CD4-positive, CD25-positive, alpha-beta regulatory T cell (primary cell): Measurements from ENCODE around the gene TKTL1. TPM values are rescaled to one million over a fixed set of nuclear protein-coding genes. Genes with fewer than 3 reads are reported as not detected.
A peak's percentile ranks its signal among the peaks of the same experiment; 100 is the strongest.

Experiments
- ATAC-seq, 2 donors: fragments of 150-1000 bp; cut with Tn5 transposase; one replicate each; pipeline ENCODE4 v1.10.0; 2021; ENCODE audit warnings: low read depth in 2 of 2, moderate number of reproducible peaks in 2 of 2, moderate library complexity in 1 of 2
- DNase-seq, 3 donors: peaks; one replicate each; pipeline versions ENCODE4 v3.0.0 to v3.0.0-alpha.2; 2012 to 2022; ENCODE audit warnings: mixed read lengths in 1 of 3
- H3K27ac ChIP-seq: one replicate; pipeline ENCODE4 v1.7.0; 2013; ENCODE audit warnings: mild to moderate bottlenecking, low read length; ENCODE audit not compliant: insufficient read depth, poor library complexity, severe bottlenecking
- H3K27me3 ChIP-seq: one replicate; pipeline ENCODE4 v1.7.0; 2013; ENCODE audit warnings: low read length; ENCODE audit not compliant: control insufficient read depth, insufficient read depth
- H3K36me3 ChIP-seq: one replicate; pipeline ENCODE4 v1.7.0; 2013; ENCODE audit warnings: mild to moderate bottlenecking, low read length, moderate library complexity; ENCODE audit not compliant: control insufficient read depth, insufficient read depth
- H3K4me1 ChIP-seq: 2 replicates; pipeline ENCODE4 v1.7.0; 2013; ENCODE audit warnings: mild to moderate bottlenecking, low read length; ENCODE audit not compliant: insufficient read depth, control insufficient read depth, poor library complexity, severe bottlenecking
- H3K4me3 ChIP-seq: one replicate; pipeline ENCODE4 v1.7.0; 2013; ENCODE audit warnings: low read depth, mild to moderate bottlenecking, low read length, moderate library complexity
- H3K9me3 ChIP-seq, 2 experiments: 1 replicate in 1 of 2; 2 replicates in 1 of 2; pipeline ENCODE4 v1.7.0; 2013; ENCODE audit warnings: low read length in 2 of 2, mild to moderate bottlenecking in 1 of 2, moderate library complexity in 1 of 2; ENCODE audit not compliant: control insufficient read depth in 2 of 2
- H3K27ac Mint-ChIP-seq, 3 donors: one replicate each; pipeline ENCODE4 v1.8.0; 2020 to 2022; ENCODE audit warnings: mild to moderate bottlenecking in 3 of 3, mixed read lengths in 3 of 3, moderate library complexity in 2 of 3
- H3K27me3 Mint-ChIP-seq: one replicate; pipeline ENCODE4 v1.8.0; 2022; ENCODE audit warnings: mild to moderate bottlenecking, mixed read lengths
- H3K36me3 Mint-ChIP-seq: one replicate; pipeline ENCODE4 v1.8.0; 2020; ENCODE audit warnings: mixed read lengths
- H3K4me1 Mint-ChIP-seq, 4 donors: one replicate each; pipeline ENCODE4 v1.8.0; 2020 to 2022; ENCODE audit warnings: mixed read lengths in 4 of 4, mild to moderate bottlenecking in 1 of 4
- H3K4me3 Mint-ChIP-seq, 4 donors: one replicate each; pipeline ENCODE4 v1.8.0; 2020 to 2022; ENCODE audit warnings: mild to moderate bottlenecking in 4 of 4, mixed read lengths in 4 of 4, moderate library complexity in 3 of 4
- H3K9me3 Mint-ChIP-seq, 7 donors: one replicate each; pipeline ENCODE4 v1.8.0; 2020 to 2022; ENCODE audit warnings: mixed read lengths in 7 of 7, mild to moderate bottlenecking in 3 of 7, moderate library complexity in 2 of 7
- polyA plus RNA-seq, 4 donors: library from polyadenylated mRNA; unstranded; fragments of 300-500 nt; fragmentation: Illumina TruSeq; gene quantifications; one replicate each; pipeline ENCODE4 v1.2.3, GENCODE V29; 2021
- total RNA-seq: library from RNA; stranded (reverse); gene quantifications from one replicate; pipeline ENCODE4 v1.2.3, GENCODE V29; 2022

TKTL1 gene
- total and polyA plus RNA-seq, 5 donors from 2014 or later: 8.1 to 34.3 (median 21.4) TPM

DNA sequence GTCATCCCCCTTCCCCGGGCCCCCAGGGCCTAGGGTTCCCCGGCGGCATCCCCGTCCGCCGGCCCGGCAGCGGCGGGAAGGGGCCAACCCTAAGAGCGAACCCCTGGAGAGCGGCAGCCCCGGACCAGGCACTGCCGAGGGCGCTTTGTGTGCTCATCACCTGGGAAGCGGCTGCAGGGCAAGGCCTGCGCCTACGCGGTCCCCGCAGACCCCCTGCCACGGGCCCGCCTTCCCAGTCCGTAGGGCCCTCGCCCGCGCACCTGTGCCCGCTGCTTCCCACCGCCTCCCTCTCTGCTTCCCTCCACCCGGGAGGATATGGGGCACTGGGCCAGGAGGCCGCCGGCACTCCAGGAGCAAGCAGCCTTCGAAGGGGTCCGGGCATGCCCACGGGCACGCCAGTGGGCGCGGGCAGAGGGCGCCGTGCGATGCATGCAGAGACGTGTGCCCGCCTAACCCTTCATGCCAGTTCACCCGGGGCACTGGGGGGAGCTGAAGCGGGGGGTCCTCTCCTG, 76.2 kb downstream of the TKTL1 start:
- H3K27ac Mint-ChIP-seq: peak overlapping the region; percentile 76 to 85 (median 83)
- Histone ChIP-seq H3K36me3 (peaks cover 5% of the 10 kb centered on the region), H3K9me3 (no peaks in the 10 kb centered on the region), H3K27me3 (no peaks in the 10 kb centered on the region), H3K4me1 (peaks cover 59% of the 10 kb centered on the region), H3K4me3 (peak overlapping the region; percentile 19), H3K27ac (peak overlapping the region; percentile 92)
- ATAC-seq (no peak), DNase-seq (no peak)
- H3K36me3 Mint-ChIP-seq: no peaks in the 10 kb centered on the region
- peaks cover 0 to 2% (median 0%) of the 10 kb centered on the region in 7 donors for H3K9me3 Mint-ChIP-seq
- peaks cover 8% of the 10 kb centered on the region for H3K27me3 Mint-ChIP-seq
- H3K4me1 Mint-ChIP-seq: peaks cover 0 to 44% (median 7%) of the 10 kb centered on the region in 4 donors
- peak overlapping the region; percentile 81 to 100 (median 92) for H3K4me3 Mint-ChIP-seq

DNA sequence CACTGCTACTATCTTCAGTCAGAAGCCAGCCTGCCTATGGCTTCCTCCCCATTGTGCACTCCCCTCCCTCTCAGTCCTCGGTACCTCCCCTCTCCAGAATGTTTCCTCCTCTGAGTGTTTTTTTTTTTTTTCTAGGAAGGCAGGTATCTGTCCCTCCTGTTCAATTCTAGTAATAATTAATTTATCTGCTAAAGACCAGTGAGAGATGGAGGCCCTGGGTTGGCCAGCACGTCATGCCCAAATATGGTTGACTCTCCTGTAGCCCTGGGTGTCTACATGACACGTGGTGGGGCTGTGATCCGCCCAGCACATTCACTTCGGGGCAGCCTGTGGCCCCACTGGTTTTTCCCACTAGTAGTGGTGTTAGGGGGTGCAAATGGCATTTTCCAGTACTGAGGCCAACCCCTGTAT, 77.0 kb downstream of the TKTL1 start:
- Mint-ChIP-seq H3K4me3 (peak overlapping the region; percentile 81 to 100 (median 90)), H3K27me3 (peaks cover 8% of the 10 kb centered on the region), H3K36me3 (no peaks in the 10 kb centered on the region), H3K27ac (peak overlapping the region; percentile 76 to 85 (median 83)), H3K4me1 (peaks cover 0 to 42% (median 7%) of the 10 kb centered on the region in 4 donors), H3K9me3 (peaks cover 0 to 2% (median 0%) of the 10 kb centered on the region in 7 donors)
- Histone ChIP-seq H3K27me3 (no peaks in the 10 kb centered on the region), H3K27ac (peak overlapping the region; percentile 92), H3K4me3 (no peak overlapping the region), H3K36me3 (no peaks in the 10 kb centered on the region), H3K9me3 (no peaks in the 10 kb centered on the region), H3K4me1 (peaks cover 58% of the 10 kb centered on the region)
- no peak for ATAC-seq
- peak in 2 of 3 donors; percentile 40 to 80 for DNase-seq

DNA sequence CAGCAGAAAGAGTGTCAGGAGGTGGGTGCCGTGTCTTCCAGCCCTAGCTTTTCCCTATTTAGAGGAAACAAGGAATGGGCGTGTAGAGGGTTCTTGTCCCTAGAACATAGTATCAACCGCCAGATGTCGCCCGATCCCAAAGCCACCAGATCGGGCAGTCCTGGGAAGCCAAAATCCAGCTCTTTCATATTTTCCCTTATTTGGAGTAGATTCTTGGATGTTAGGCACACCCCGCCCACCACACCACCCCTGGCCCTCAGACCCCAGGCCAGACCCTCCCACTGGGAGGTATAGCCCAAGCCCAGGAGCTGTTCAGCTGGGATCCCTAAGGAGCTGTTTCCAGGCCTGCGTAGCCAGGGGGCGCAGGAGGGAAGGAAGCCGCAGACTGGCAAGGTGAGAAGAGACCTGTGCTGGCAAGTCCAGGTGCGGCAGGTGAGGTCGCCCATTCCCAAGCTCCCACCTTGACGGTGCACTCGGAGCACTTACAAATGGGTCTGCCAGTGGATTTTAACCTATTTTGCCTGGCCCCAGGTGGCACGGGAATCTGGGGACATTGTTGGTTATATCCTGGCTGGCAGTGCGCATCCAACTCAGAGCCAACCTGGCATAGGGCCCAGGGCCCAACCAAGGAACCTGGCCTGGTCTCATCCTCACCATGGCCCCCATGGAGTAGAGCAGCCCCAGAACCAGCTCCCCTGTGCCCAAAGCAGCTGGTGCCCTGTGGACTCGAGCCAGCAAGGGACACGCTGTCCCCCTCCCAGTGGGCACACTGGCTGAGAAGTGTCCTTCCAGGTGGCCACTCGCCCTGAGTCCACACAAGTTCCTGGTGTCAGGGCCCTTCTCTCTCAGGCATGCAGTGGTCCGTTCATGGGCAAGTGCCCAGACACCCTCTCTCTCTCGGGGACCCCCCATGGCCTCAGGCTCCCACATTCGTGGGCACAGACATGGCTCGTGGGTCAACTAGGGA, 78.0 kb downstream of the TKTL1 start:
- H3K27ac Mint-ChIP-seq: peak overlapping the region in 2 of 3 donors; percentile 83 to 85
- H3K27me3 Mint-ChIP-seq: peaks cover under 1% of the 10 kb centered on the region
- peak overlapping the region; percentile 13 for H3K4me3 ChIP-seq
- ATAC-seq: no peak
- no peaks in the 10 kb centered on the region for H3K27me3 ChIP-seq
- H3K36me3 ChIP-seq: no peaks in the 10 kb centered on the region
- DNase-seq: peak in 1 of 3 donors; percentile 31
- H3K4me3 Mint-ChIP-seq: peak overlapping the region; percentile 73 to 100 (median 82)
- H3K4me1 ChIP-seq: peaks cover 56% of the 10 kb centered on the region
- H3K36me3 Mint-ChIP-seq: no peaks in the 10 kb centered on the region
- peak overlapping the region; percentile 92 for H3K27ac ChIP-seq
- no peaks in the 10 kb centered on the region for H3K9me3 ChIP-seq
- H3K4me1 Mint-ChIP-seq: peaks cover 0 to 36% (median 7%) of the 10 kb centered on the region in 4 donors
- peaks cover 0 to 2% (median 0%) of the 10 kb centered on the region in 7 donors for H3K9me3 Mint-ChIP-seq

DNA sequence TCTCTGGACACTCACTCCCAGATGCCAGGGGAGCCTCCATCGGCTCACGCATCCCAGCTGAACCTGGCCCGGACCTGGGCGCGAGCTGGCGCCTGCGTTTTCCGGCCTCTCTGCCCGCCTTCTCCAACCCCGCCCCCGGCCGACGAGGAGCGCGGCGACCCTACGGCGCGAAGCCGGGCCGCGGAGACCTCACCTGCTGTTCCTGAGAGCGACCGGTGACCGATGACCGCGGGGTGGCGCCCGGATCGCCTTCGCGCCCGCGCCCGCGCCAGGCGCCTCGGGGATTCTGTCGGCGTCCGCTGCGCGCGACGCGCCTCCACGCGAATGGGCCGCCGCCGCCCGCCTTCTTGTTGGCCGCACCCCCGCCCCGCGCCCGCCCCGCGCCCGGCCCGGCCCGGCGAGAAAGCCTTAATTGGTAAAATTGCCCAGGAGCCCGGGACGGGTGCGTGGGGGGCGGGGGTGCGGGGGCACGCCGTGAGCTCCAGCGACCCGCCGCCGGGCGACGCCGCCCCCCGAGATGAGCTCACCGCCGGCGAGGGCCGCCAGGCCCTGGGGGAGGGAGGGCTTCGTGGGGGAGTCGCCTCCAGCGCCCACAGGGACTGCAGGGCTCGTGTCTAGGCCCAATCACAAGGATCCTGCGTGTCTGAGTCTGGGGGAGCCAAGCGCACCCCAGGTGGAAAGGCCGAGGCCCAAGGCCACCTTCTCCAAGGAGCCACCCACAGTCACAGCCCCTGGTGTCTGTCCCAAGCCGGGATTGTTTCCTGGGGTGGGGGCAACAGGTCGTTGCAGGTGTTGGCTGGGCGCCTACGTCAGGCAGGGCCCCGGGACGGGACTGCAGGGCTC, 78.9 kb downstream of the TKTL1 start, which contains the start of gene FLNA:
Gene FLNA, minus strand, starts transcription at position 322 of the 843 bp plus-strand sequence. CDS start 3,389 bp downstream, outside the sequence.
- ATAC-seq (no peak), DNase-seq (peak in 1 of 3 donors; percentile 34)
- no peaks in the 10 kb centered on the region for H3K27me3 ChIP-seq
- peak within 1 kb of the TSS in 2 of 3 donors; percentile 83 to 85 for H3K27ac Mint-ChIP-seq
- H3K36me3 ChIP-seq: no peaks in the 10 kb centered on the region
- H3K4me1 ChIP-seq: peaks cover 49% of the 10 kb centered on the region
- H3K4me3 Mint-ChIP-seq: peak within 1 kb of the TSS; percentile 73 to 100 (median 82)
- H3K36me3 Mint-ChIP-seq: no peaks in the 10 kb centered on the region
- H3K27ac ChIP-seq: peak within 1 kb of the TSS; percentile 5
- no peaks in the 10 kb centered on the region for H3K9me3 ChIP-seq
- peak within 1 kb of the TSS; percentile 13 for H3K4me3 ChIP-seq
- H3K9me3 Mint-ChIP-seq: peaks cover 0 to 2% (median 0%) of the 10 kb centered on the region in 7 donors
- peaks cover 0 to 32% (median 7%) of the 10 kb centered on the region in 4 donors for H3K4me1 Mint-ChIP-seq
- H3K27me3 Mint-ChIP-seq: no peaks in the 10 kb centered on the region

- Histone ChIP-seq H3K4me3 (no peak overlapping the region), H3K27me3 (no peaks in the 10 kb centered on the region), H3K36me3 (no peaks in the 10 kb centered on the region), H3K27ac (peak overlapping the region; percentile 5), H3K9me3 (no peaks in the 10 kb centered on the region), H3K4me1 (peaks cover 48% of the 10 kb centered on the region)
- H3K4me3 Mint-ChIP-seq: peak overlapping the region in 2 of 4 donors; percentile 8 to 13
- no peaks in the 10 kb centered on the region for H3K27me3 Mint-ChIP-seq
- DNase-seq (no peak), ATAC-seq (no peak)
- peaks cover 0 to 30% (median 7%) of the 10 kb centered on the region in 4 donors for H3K4me1 Mint-ChIP-seq
- peaks cover 0 to 2% (median 0%) of the 10 kb centered on the region in 7 donors for H3K9me3 Mint-ChIP-seq
- no peaks in the 10 kb centered on the region for H3K36me3 Mint-ChIP-seq
- no peak overlapping the region for H3K27ac Mint-ChIP-seq
Measured at GRCh38 chrX:154375156-154375504, 79.5 kb downstream of the TKTL1 start.

DNA sequence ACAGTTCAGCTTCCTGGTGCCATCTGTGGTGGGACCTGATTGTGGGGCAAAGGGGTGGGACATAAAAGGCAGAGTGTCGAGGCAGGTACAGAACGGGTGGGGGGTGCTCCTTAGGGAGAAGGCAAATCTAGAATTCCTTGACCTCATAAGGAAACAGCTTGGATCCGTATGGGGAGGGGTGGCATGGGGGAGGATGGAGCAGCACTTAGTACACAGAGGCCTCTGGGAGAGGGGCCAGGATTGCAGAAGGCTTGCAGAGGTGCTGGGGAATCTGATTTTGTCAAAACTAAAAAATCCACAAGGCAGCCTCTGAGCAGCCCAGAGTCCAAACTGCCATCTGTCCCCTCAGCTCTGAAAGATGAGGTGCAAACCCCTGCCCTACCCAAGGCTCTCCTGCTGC, 81.2 kb downstream of the TKTL1 start:
- no peaks in the 10 kb centered on the region for H3K9me3 ChIP-seq
- peaks cover 0 to 38% (median 8%) of the 10 kb centered on the region in 4 donors for H3K4me1 Mint-ChIP-seq
- peaks cover 0 to 2% (median 0%) of the 10 kb centered on the region in 7 donors for H3K9me3 Mint-ChIP-seq
- H3K27me3 ChIP-seq: no peaks in the 10 kb centered on the region
- H3K4me1 ChIP-seq: peaks cover 51% of the 10 kb centered on the region
- ATAC-seq (no peak), DNase-seq (no peak)
- H3K27ac ChIP-seq: peak overlapping the region; percentile 95
- H3K4me3 Mint-ChIP-seq: peak overlapping the region in 2 of 4 donors; percentile 47 to 93
- no peaks in the 10 kb centered on the region for H3K36me3 Mint-ChIP-seq
- H3K27me3 Mint-ChIP-seq: no peaks in the 10 kb centered on the region
- H3K27ac Mint-ChIP-seq: peak overlapping the region in 2 of 3 donors; percentile 49 to 52
- H3K4me3 ChIP-seq: no peak overlapping the region
- H3K36me3 ChIP-seq: peaks cover 4% of the 10 kb centered on the region
